H9 (cell line): Measurements from ENCODE around the gene TOM1L2. TPM values are rescaled to one million over a fixed set of nuclear protein-coding genes. Genes with fewer than 3 reads are reported as not detected.

Source experiments
- DNase-seq: peaks from one replicate; pipeline ENCODE4 v3.0.0-alpha.2; 2017
- H2AFZ ChIP-seq: one replicate; pipeline ENCODE4 v1.6.1; 2013; ENCODE audit warnings: mild to moderate bottlenecking, low read length, control low read depth, moderate library complexity
- H2AK5ac ChIP-seq: 2 replicates; pipeline ENCODE4 v1.6.1; 2013; ENCODE audit warnings: low read length, control low read depth, mixed read lengths; ENCODE audit not compliant: insufficient read length
- H2BK120ac ChIP-seq: one replicate; pipeline ENCODE4 v1.6.1; 2013; ENCODE audit warnings: low read depth, mild to moderate bottlenecking, low read length, control low read depth, inconsistent platforms; ENCODE audit not compliant: poor library complexity, severe bottlenecking
- H2BK12ac ChIP-seq: 2 replicates; pipeline ENCODE4 v1.6.1; 2013; ENCODE audit warnings: low read length, control low read depth, mixed read lengths, low read depth; ENCODE audit not compliant: insufficient read length
- H2BK15ac ChIP-seq: 2 replicates; pipeline ENCODE4 v1.6.1; 2013; ENCODE audit warnings: low read depth, low read length, control low read depth
- H2BK20ac ChIP-seq: one replicate; pipeline ENCODE4 v1.6.1; 2013; ENCODE audit warnings: low read depth, mild to moderate bottlenecking, low read length, control low read depth, inconsistent platforms; ENCODE audit not compliant: poor library complexity, severe bottlenecking
- H2BK5ac ChIP-seq: 2 replicates; pipeline ENCODE4 v1.6.1; 2013; ENCODE audit warnings: low read length, control low read depth, mixed read lengths; ENCODE audit not compliant: insufficient read length
- H3K14ac ChIP-seq: 2 replicates; pipeline ENCODE4 v1.6.1; 2013; ENCODE audit warnings: low read length, control low read depth; ENCODE audit not compliant: insufficient read depth
- H3K18ac ChIP-seq: 2 replicates; pipeline ENCODE4 v1.6.1; 2013; ENCODE audit warnings: low read depth, mild to moderate bottlenecking, mixed read lengths, low read length, control low read depth; ENCODE audit not compliant: insufficient read length
- H3K23ac ChIP-seq: 2 replicates; pipeline ENCODE4 v1.6.1; 2013; ENCODE audit warnings: low read length, control low read depth, mixed read lengths, low read depth; ENCODE audit not compliant: insufficient read length
- H3K23me2 ChIP-seq: 2 replicates; pipeline ENCODE4 v1.6.1; 2013; ENCODE audit warnings: low read depth, mild to moderate bottlenecking, mixed read lengths, low read length, control low read depth; ENCODE audit not compliant: insufficient read length, poor library complexity, severe bottlenecking
- H3K27ac ChIP-seq: 2 replicates; pipeline ENCODE4 v1.5.1; 2013; ENCODE audit warnings: low read length, control low read depth, mixed read lengths, low read depth; ENCODE audit not compliant: insufficient read length
- H3K27me3 ChIP-seq: 2 replicates; pipeline ENCODE4 v1.6.1; 2013; ENCODE audit warnings: low read length, control low read depth, inconsistent platforms; ENCODE audit not compliant: insufficient read depth
- H3K4ac ChIP-seq: 2 replicates; pipeline ENCODE4 v1.6.1; 2013; ENCODE audit warnings: low read depth, mild to moderate bottlenecking, control low read depth, inconsistent platforms, low read length, moderate library complexity
- H3K4me1 ChIP-seq: 2 replicates; pipeline ENCODE4 v1.6.1; 2013; ENCODE audit warnings: low read length, control low read depth, inconsistent platforms; ENCODE audit not compliant: insufficient read depth
- H3K4me2 ChIP-seq: 2 replicates; pipeline ENCODE4 v1.6.1; 2013; ENCODE audit warnings: low read length, control low read depth, mixed read lengths; ENCODE audit not compliant: insufficient read length, insufficient read depth
- H3K56ac ChIP-seq: 2 replicates; pipeline ENCODE4 v1.6.1; 2013; ENCODE audit warnings: low read depth, mild to moderate bottlenecking, mixed read lengths, low read length, control low read depth; ENCODE audit not compliant: insufficient read length
- H3K79me1 ChIP-seq: 2 replicates; pipeline ENCODE4 v1.6.1; 2013; ENCODE audit warnings: low read depth, mild to moderate bottlenecking, moderate library complexity, low read length, control low read depth, inconsistent platforms; ENCODE audit not compliant: insufficient read depth, poor library complexity, severe bottlenecking
- H3K79me2 ChIP-seq: 2 replicates; pipeline ENCODE4 v1.6.1; 2013; ENCODE audit warnings: low read length, control low read depth, inconsistent platforms; ENCODE audit not compliant: insufficient read depth
- H3K9ac ChIP-seq: 2 replicates; pipeline ENCODE4 v1.6.1; 2013; ENCODE audit warnings: low read length, control low read depth, mixed read lengths; ENCODE audit not compliant: insufficient read length; ENCODE audit errors: extremely low read depth
- H3K9me3 ChIP-seq: one replicate; pipeline ENCODE4 v1.6.1; 2013; ENCODE audit warnings: low read depth, low read length, inconsistent platforms; ENCODE audit not compliant: control insufficient read depth
- H3T11ph ChIP-seq: one replicate; pipeline ENCODE4 v1.6.1; 2013; ENCODE audit warnings: mild to moderate bottlenecking, low read length, control low read depth, inconsistent platforms
- H4K20me1 ChIP-seq: one replicate; pipeline ENCODE4 v1.6.1; 2013; ENCODE audit not compliant: control insufficient read depth, insufficient read length, insufficient read depth
- H4K5ac ChIP-seq: 2 replicates; pipeline ENCODE4 v1.6.1; 2013; ENCODE audit warnings: low read depth, mild to moderate bottlenecking, mixed read lengths, low read length, control low read depth; ENCODE audit not compliant: insufficient read length
- H4K8ac ChIP-seq: replicated peaks from 2 replicates; pipeline ENCODE4 v1.6.1; 2013; ENCODE audit warnings: low read length, control low read depth, mixed read lengths, low read depth; ENCODE audit not compliant: insufficient read length
- H4K91ac ChIP-seq: 2 replicates; pipeline ENCODE4 v1.6.1; 2013; ENCODE audit warnings: low read depth, mild to moderate bottlenecking, moderate library complexity, mixed read lengths, low read length, control low read depth; ENCODE audit not compliant: insufficient read length
- H3K27ac Mint-ChIP-seq, 3 experiments: 2 replicates in 2 of 3; 3 replicates in 1 of 3; pipeline ENCODE4 v1.8.0; 2020 to 2021; ENCODE audit warnings: mixed read lengths in 3 of 3, mild to moderate bottlenecking in 1 of 3, moderate library complexity in 1 of 3
- H3K27me3 Mint-ChIP-seq: 2 replicates; pipeline ENCODE4 v1.8.0; 2021; ENCODE audit warnings: low read depth, mild to moderate bottlenecking, moderate library complexity, mixed read lengths
- H3K36me3 Mint-ChIP-seq, 3 experiments: 2 replicates in 2 of 3; 3 replicates in 1 of 3; pipeline ENCODE4 v1.8.0; 2020 to 2021; ENCODE audit warnings: low read depth in 3 of 3, mixed read lengths in 3 of 3; ENCODE audit not compliant: insufficient read depth in 1 of 3
- H3K4me1 Mint-ChIP-seq, 2 experiments: 2 replicates each; pipeline ENCODE4 v1.8.0; 2020; ENCODE audit warnings: mixed read lengths in 2 of 2
- H3K4me3 Mint-ChIP-seq, 2 experiments: 2 replicates in 1 of 2; 3 replicates in 1 of 2; pipeline ENCODE4 v1.8.0; 2020 to 2021; ENCODE audit warnings: mild to moderate bottlenecking in 2 of 2, mixed read lengths in 2 of 2, moderate library complexity in 1 of 2
- H3K9me3 Mint-ChIP-seq, 2 experiments: 2 replicates in 1 of 2; 3 replicates in 1 of 2; pipeline ENCODE4 v1.8.0; 2020; ENCODE audit warnings: mild to moderate bottlenecking in 2 of 2, mixed read lengths in 2 of 2, moderate library complexity in 1 of 2
- CTCF ChIP-seq: fragments of 200-600 bp; sonication (generic); conservative IDR thresholded peaks from 3 replicates; pipeline ENCODE4 v1.8.0; 2021; ENCODE audit warnings: antibody characterized with exemption, mild to moderate bottlenecking
- WGBS: extraction: QIAGEN DNeasy Blood & Tissue Kit; methylation state at CpG from one replicate; pipeline ENCODE4 v1.1.7; 2013; ENCODE audit warnings: missing lambda C conversion rate, low lambda C conversion rate, mixed read lengths; ENCODE audit not compliant: insufficient read length; ENCODE audit errors: extremely low coverage; 5-methylcytosine and 5-hydroxymethylcytosine counted together
- total RNA-seq: library from RNA; stranded (reverse); gene quantifications from 2 replicates; pipeline ENCODE4 v1.2.1, GENCODE V29; 2021

The TOM1L2 gene
- total RNA-seq, 1 experiment from 2014 or later: 4.6 TPM

- Histone ChIP-seq H3K23me2 (no peaks in the 10 kb centered on the region), H2BK12ac (no peak overlapping the region), H3K79me2 (no peaks in the 10 kb centered on the region), H2AK5ac (no peak overlapping the region), H3K4me2 (no peak overlapping the region), H3K14ac (no peak overlapping the region), H3K18ac (no peak overlapping the region), H3K79me1 (no peaks in the 10 kb centered on the region), H4K8ac (no peak overlapping the region), H4K5ac (no peak overlapping the region), H3K9ac (no peak overlapping the region), H3K4me1 (peaks cover 16% of the 10 kb centered on the region; the same call in 1 of the 2 replicates), H3K27ac (no peak overlapping the region), H2BK20ac (no peak overlapping the region), H3K56ac (no peak overlapping the region), H4K91ac (no peak overlapping the region), H3K23ac (no peak overlapping the region), H3K4ac (no peak overlapping the region), H2BK15ac (no peak overlapping the region), H2BK120ac (no peak overlapping the region), H3T11ph (no peak overlapping the region), H2BK5ac (no peak overlapping the region), H3K9me3 (no peaks in the 10 kb centered on the region), H4K20me1 (no peaks in the 10 kb centered on the region), H3K27me3 (no peaks in the 10 kb centered on the region), H2AFZ (no peak overlapping the region)
- no CpG with 5 or more reads among the region's 8 CpGs for WGBS
- DNase-seq: peak; percentile 62
- peak overlapping the region in 2 of 3 experiments; percentile 18 to 45; a peak in 2 of 7 replicates for H3K27ac Mint-ChIP-seq
- H3K36me3 Mint-ChIP-seq: no peaks in the 10 kb centered on the region
- no peak for TF ChIP-seq CTCF
- H3K9me3 Mint-ChIP-seq: no peaks in the 10 kb centered on the region; a peak in 1 of 5 replicates
- H3K27me3 Mint-ChIP-seq: peaks cover 8% of the 10 kb centered on the region
- peak overlapping the region in 1 of 2 experiments; percentile 47; a peak in 1 of 5 replicates for H3K4me3 Mint-ChIP-seq
- peaks cover 53 to 55% of the 10 kb centered on the region in 2 experiments for H3K4me1 Mint-ChIP-seq
Measured at GRCh38 chr17:17882082-17882581, 90.1 kb downstream of the TOM1L2 start.
